GM06990 (cell line): ENCODE measurements around the gene GSTO2.

Experiments
- DNase-seq: peaks from one replicate; pipeline ENCODE4 v3.0.0-alpha.2; 2011; ENCODE audit not compliant: insufficient read length; ENCODE audit errors: extremely low read depth
- H3K27me3 ChIP-seq: replicated peaks from 2 replicates; pipeline ENCODE4 v1.6.0; 2011; ENCODE audit warnings: low read length; ENCODE audit not compliant: control insufficient read depth, insufficient read depth
- H3K36me3 ChIP-seq: 2 replicates; pipeline ENCODE4 v1.5.1; 2011; ENCODE audit warnings: low read length; ENCODE audit not compliant: control insufficient read depth, insufficient read depth
- H3K4me3 ChIP-seq: replicated peaks from 2 replicates; pipeline ENCODE4 v1.5.1; 2011; ENCODE audit warnings: low read depth, mild to moderate bottlenecking, control low read depth, low read length
- TF ChIP-seq, protein P1 (sequence below): IDR thresholded peaks from 2 replicates; pipeline ENCODE4 v1.5.1; 2011; ENCODE audit warnings: low read length, control low read depth, mild to moderate bottlenecking, inconsistent platforms; ENCODE audit not compliant: insufficient read depth, poor library complexity, severe bottlenecking

Gene GSTO2

DNA sequence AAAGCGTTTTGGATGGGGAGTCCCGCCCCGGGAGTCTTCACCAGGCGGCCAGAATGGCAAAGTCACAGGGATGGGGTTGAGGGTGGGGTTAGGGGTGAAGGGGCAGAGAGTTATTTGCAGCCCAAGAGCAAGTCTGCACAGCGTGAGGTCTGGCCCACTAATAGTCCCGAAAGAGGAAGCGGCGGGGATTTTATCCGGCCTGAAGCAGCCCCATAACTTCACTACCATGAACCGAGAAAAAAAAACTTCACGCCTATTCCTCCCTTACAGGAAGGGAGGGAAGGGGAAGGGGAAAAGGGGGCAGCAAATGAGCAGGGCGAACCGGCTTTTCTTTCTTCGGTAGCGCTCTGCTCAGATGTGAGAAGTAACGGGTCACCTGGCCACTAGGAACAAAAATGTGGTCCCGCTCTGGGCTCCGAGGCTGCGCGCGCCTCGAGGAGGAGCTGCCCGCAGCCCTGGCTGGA lies 68.6 kb downstream of the GSTO2 start:
- H3K27me3 ChIP-seq, result no peaks in the 10 kb centered on the region
- H3K36me3 ChIP-seq, result no peaks in the 10 kb centered on the region
- peak; percentile 72 for DNase-seq
- H3K4me3 ChIP-seq, result peak overlapping the region; percentile 76
- TF ChIP-seq, protein P1, sequence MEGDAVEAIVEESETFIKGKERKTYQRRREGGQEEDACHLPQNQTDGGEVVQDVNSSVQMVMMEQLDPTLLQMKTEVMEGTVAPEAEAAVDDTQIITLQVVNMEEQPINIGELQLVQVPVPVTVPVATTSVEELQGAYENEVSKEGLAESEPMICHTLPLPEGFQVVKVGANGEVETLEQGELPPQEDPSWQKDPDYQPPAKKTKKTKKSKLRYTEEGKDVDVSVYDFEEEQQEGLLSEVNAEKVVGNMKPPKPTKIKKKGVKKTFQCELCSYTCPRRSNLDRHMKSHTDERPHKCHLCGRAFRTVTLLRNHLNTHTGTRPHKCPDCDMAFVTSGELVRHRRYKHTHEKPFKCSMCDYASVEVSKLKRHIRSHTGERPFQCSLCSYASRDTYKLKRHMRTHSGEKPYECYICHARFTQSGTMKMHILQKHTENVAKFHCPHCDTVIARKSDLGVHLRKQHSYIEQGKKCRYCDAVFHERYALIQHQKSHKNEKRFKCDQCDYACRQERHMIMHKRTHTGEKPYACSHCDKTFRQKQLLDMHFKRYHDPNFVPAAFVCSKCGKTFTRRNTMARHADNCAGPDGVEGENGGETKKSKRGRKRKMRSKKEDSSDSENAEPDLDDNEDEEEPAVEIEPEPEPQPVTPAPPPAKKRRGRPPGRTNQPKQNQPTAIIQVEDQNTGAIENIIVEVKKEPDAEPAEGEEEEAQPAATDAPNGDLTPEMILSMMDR, result no peak

DNA sequence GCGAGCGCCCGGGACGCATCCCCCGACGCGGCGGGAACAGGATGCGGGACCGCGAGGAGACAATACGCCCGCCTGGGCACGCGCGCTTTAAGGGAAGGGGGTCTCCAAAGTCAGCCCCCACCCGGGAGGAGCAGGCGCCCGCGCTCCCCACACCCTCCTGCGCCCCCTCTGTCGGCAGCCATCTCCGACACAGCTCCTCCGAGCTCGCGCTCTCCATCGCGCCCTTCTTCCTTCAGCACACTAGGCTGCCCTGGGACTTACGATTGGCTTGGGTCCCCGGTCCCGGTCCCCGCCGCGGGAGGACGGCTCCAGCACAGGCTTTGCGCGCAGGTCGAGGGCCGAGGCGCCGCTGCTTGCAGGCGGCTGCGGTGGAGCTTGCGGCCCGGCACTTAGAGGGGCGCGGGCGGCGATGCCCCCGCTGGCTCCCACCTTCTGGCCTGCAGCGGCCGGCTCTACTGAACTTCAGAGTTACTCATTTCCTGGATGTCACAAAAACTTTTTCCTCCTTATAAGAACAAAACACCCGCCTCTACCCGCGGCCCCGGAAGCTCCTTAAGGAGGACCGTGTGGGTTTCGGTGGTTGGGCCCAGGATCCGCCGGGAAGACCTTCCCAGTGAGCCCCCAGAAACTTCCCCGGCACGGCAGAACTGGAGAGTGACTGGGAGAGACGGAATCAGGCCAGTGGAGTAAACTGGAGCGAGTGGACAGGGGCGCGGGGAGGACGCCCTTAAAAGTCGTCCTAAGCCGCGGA lies 69.2 kb downstream of the GSTO2 start, which contains the start of gene ITPRIP:
ITPRIP (minus strand) TSS at position 481 of the 751 bp plus-strand sequence. CDS start 22,414 bp downstream, outside the sequence.
- no peaks in the 10 kb centered on the region for H3K36me3 ChIP-seq
- H3K27me3 ChIP-seq, result no peaks in the 10 kb centered on the region
- peak within 1 kb of the TSS; percentile 76 for H3K4me3 ChIP-seq
- TF ChIP-seq, protein P1, result peak; percentile 36
- peak; percentile 88 for DNase-seq

DNA sequence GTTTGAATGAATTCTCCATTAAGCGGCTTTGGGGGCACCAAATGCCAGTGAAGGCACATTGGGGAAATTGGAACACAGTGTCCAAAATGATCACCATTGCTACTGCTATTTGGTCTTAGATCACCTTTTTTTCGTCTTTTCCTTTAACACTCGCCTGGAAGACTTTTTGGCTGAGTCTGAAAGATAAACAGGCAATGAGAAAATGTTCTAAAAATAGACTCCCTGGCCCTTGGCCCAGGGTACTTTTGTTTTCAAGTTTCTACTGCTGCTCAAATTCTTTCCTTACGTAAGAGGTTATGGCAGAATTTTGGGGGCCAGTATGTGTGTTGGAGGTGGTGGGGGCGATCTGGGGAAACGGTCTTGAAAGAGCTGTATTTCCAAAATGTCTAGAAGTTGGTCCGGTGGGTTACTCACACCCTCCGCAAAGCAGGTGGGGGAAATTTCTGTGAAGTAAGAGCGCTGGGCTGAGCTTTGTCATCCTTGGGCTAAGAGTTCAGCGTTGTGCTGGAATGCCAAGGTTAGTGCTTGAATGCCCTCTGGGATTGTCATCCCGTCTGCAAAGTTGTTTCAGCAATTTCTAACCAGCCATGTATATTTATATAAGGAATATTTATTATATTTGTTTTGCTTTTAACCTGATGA lies 70.6 kb downstream of the GSTO2 start:
- Histone ChIP-seq H3K36me3 (no peaks in the 10 kb centered on the region), H3K4me3 (peak overlapping the region; percentile 76; the same call in 1 of the 2 replicates), H3K27me3 (no peaks in the 10 kb centered on the region)
- TF ChIP-seq, protein P1, result no peak
- no peak for DNase-seq

DNA sequence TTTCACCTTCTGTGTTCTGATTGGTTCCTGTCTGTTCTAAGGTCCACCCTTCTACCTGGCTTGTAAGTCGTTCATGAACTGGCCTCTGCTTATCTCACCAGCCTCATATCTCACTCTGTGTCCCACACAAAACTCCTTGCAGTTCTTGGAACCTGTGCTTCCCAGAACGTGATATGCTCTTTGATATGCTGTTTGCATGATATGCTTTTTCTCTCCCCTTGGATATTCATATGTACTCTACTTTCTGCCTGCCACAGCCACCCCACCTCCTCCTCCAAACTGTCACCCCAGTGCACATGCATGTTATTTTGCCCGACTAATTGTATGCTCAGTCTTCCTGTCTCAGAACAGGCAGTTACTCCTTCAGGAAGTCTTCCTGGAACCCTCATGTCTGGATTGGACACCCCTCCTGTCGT lies 71.1 kb downstream of the GSTO2 start:
- H3K4me3 ChIP-seq, result no peak overlapping the region

DNA sequence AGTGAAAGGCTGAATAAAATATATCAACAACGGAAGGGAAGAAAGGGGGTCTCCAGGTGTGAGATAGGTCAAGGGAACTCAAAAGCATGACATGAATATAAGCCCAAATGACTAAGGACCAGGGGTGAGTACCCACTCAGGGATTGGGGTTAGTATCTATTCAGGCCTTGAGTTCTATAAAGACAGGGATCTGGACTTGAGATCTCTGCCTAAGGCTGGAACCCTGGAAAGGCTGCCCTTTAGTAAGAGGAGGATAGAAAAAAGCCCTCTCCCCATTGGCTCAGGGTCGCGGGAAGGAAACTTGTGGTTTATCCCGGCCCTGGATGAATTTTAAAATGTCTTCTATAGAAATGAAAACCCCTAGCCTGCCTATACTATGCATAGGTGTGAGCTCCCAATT lies 71.7 kb downstream of the GSTO2 start:
- Histone ChIP-seq H3K36me3 (no peaks in the 10 kb centered on the region), H3K27me3 (no peaks in the 10 kb centered on the region), H3K4me3 (no peak overlapping the region)
- no peak for DNase-seq
- TF ChIP-seq, protein P1, result no peak

More for the DNA sequence above, 71.1 kb downstream of the GSTO2 start:
- Histone ChIP-seq H3K36me3 (no peaks in the 10 kb centered on the region), H3K27me3 (no peaks in the 10 kb centered on the region)
- TF ChIP-seq, protein P1, result no peak
- no peak for DNase-seq
